NCI-H2227 treated with DMSO at 0.1 percent for 48 hours (cell line): ENCODE results near the gene FANCC.

Experiments used
- DNase-seq: peaks from one replicate; lab custom pipeline; 2025; lab: John Stamatoyannopoulos, UW

The FANCC gene

GRCh38 chr9:95100071-95100627, 217.4 kb downstream of the FANCC start:
- no peak for DNase-seq

GRCh38 chr9:95099321-95100070, 218.0 kb downstream of the FANCC start:
- DNase-seq = no peak

- DNase-seq = no peak
Measured at GRCh38 chr9:95098391-95098921, 219.1 kb downstream of the FANCC start.

GRCh38 chr9:95097279-95097678, 220.2 kb downstream of the FANCC start:
- DNase-seq = no peak

- DNase-seq = no peak
Measured at GRCh38 chr9:95096807-95097206, 220.7 kb downstream of the FANCC start.

- no peak for DNase-seq
Measured at GRCh38 chr9:95096381-95096780, 221.1 kb downstream of the FANCC start.

GRCh38 chr9:95095641-95096355, 221.7 kb downstream of the FANCC start:
- DNase-seq = no peak

- no peak for DNase-seq
Measured at GRCh38 chr9:95094002-95094401, 223.5 kb downstream of the FANCC start.

- no peak for DNase-seq
Measured at GRCh38 chr9:95093586-95093985, 223.9 kb downstream of the FANCC start.

GRCh38 chr9:95092262-95093072, 225.0 kb downstream of the FANCC start:
- DNase-seq = peak; percentile 4

- DNase-seq = peak; percentile 5
Measured at GRCh38 chr9:95091601-95092261, 225.8 kb downstream of the FANCC start.

- DNase-seq = no peak
Measured at GRCh38 chr9:95090871-95091577, 226.5 kb downstream of the FANCC start.

GRCh38 chr9:95090023-95090791, 227.3 kb downstream of the FANCC start:
- no peak for DNase-seq

- DNase-seq = no peak
Measured at GRCh38 chr9:95089257-95090022, 228.1 kb downstream of the FANCC start.

- no peak for DNase-seq
Measured at GRCh38 chr9:95088421-95089161, 228.9 kb downstream of the FANCC start.

- DNase-seq = no peak
Measured at GRCh38 chr9:95087659-95088242, 229.8 kb downstream of the FANCC start.

- DNase-seq = no peak
Measured at GRCh38 chr9:95086564-95086955, 230.9 kb downstream of the FANCC start.

GRCh38 chr9:95085861-95086563, 231.5 kb downstream of the FANCC start:
- DNase-seq = no peak
